Measurements from ENCODE around the gene AK2.

AK2 gene

GRCh38 chr1:33043267-33044092 lies 6.8 kb upstream of the AK2 start:
- no peak overlapping the region for H3K23ac ChIP-seq (ENCODE audit: low read length)
- no peaks in the 10 kb centered on the region for H3K27me3 ChIP-seq (ENCODE audit: insufficient read depth, low read length)
- H3K9ac ChIP-seq (ENCODE audit: low read length), result no peak overlapping the region
- H3K4ac ChIP-seq (ENCODE audit: low read depth, low read length), result no peak overlapping the region
- H2BK12ac ChIP-seq (ENCODE audit: low read length), result no peak overlapping the region
- H2BK120ac ChIP-seq (ENCODE audit: insufficient read depth, low read length, poor library complexity), result no peak overlapping the region
- no peak overlapping the region for H2AFZ ChIP-seq (ENCODE audit: insufficient read depth, low read length, poor library complexity)
- no peaks in the 10 kb centered on the region for H3K79me2 ChIP-seq (ENCODE audit: control insufficient read depth, insufficient read depth, low read length, poor library complexity)
- no peak overlapping the region for H3K14ac ChIP-seq (ENCODE audit: low read length)
- H3K4me1 ChIP-seq (ENCODE audit: control insufficient read depth in 1 of 2, insufficient read depth in 2 of 2, low read length in 2 of 2), result peaks cover 2 to 3% of the 10 kb centered on the region in 2 experiments
- H2BK5ac ChIP-seq (ENCODE audit: low read depth, low read length, poor library complexity), result no peak overlapping the region
- no peak overlapping the region for H3K18ac ChIP-seq (ENCODE audit: low read length)
- no peaks in the 10 kb centered on the region for H3K79me1 ChIP-seq (ENCODE audit: low read length)
- DNase-seq, result no peak
- no peak overlapping the region for H4K91ac ChIP-seq (ENCODE audit: low read depth, low read length)
- no peak overlapping the region for H4K12ac ChIP-seq (ENCODE audit: low read depth, low read length)
- H3K9me3 ChIP-seq (ENCODE audit: insufficient read depth, low read depth, low read length), result no peaks in the 10 kb centered on the region
- H4K8ac ChIP-seq (ENCODE audit: low read depth, low read length), result no peak overlapping the region
- H3K4me3 ChIP-seq (ENCODE audit: low read depth, low read length), result no peak overlapping the region
- no peaks in the 10 kb centered on the region for H3K36me3 ChIP-seq (ENCODE audit: control insufficient read depth in 1 of 2, insufficient read depth in 2 of 2, low read length in 2 of 2)
- no peak overlapping the region for H3K27ac ChIP-seq (ENCODE audit: low read depth, low read length)
- no CpG with 5 or more reads among the region's 8 CpGs for WGBS (ENCODE audit: extremely low coverage, insufficient coverage, insufficient read length)
- H2AK5ac ChIP-seq (ENCODE audit: low read length), result no peak overlapping the region
- no peak overlapping the region for H3K4me2 ChIP-seq (ENCODE audit: low read length)

- Histone ChIP-seq H3K9me3 (ENCODE audit: insufficient read depth, low read depth, low read length) (no peaks in the 10 kb centered on the region), H3K14ac (ENCODE audit: low read length) (no peak overlapping the region), H3K4me1 (ENCODE audit: control insufficient read depth in 1 of 2, insufficient read depth in 2 of 2, low read length in 2 of 2) (no peaks in the 10 kb centered on the region), H3K79me2 (ENCODE audit: control insufficient read depth, insufficient read depth, low read length, poor library complexity) (no peaks in the 10 kb centered on the region), H3K23ac (ENCODE audit: low read length) (no peak overlapping the region), H3K27ac (ENCODE audit: low read depth, low read length) (no peak overlapping the region), H3K18ac (ENCODE audit: low read length) (no peak overlapping the region), H3K79me1 (ENCODE audit: low read length) (no peaks in the 10 kb centered on the region), H3K9ac (ENCODE audit: low read length) (no peak overlapping the region), H2BK12ac (ENCODE audit: low read length) (no peak overlapping the region), H3K27me3 (ENCODE audit: insufficient read depth, low read length) (no peaks in the 10 kb centered on the region), H2BK120ac (ENCODE audit: insufficient read depth, low read length, poor library complexity) (no peak overlapping the region), H4K12ac (ENCODE audit: low read depth, low read length) (no peak overlapping the region), H3K4me2 (ENCODE audit: low read length) (no peak overlapping the region), H3K4ac (ENCODE audit: low read depth, low read length) (no peak overlapping the region), H4K91ac (ENCODE audit: low read depth, low read length) (no peak overlapping the region), H2AK5ac (ENCODE audit: low read length) (no peak overlapping the region), H2AFZ (ENCODE audit: insufficient read depth, low read length, poor library complexity) (no peak overlapping the region), H3K36me3 (ENCODE audit: control insufficient read depth in 1 of 2, insufficient read depth in 2 of 2, low read length in 2 of 2) (no peaks in the 10 kb centered on the region), H3K4me3 (ENCODE audit: low read depth, low read length) (no peak overlapping the region), H2BK5ac (ENCODE audit: low read depth, low read length, poor library complexity) (no peak overlapping the region), H4K8ac (ENCODE audit: low read depth, low read length) (no peak overlapping the region)
- DNase-seq, result no peak
- WGBS (ENCODE audit: extremely low coverage, insufficient coverage, insufficient read length), result no CpG with 5 or more reads among the region's 1 CpG
Measured at GRCh38 chr1:33042831-33043230, 6.1 kb upstream of the AK2 start.

GRCh38 chr1:33041026-33041425 lies 4.3 kb upstream of the AK2 start:
- H4K91ac ChIP-seq (ENCODE audit: low read depth, low read length), result no peak overlapping the region
- no CpG with 5 or more reads among the region's 1 CpG for WGBS (ENCODE audit: extremely low coverage, insufficient coverage, insufficient read length)
- no peak overlapping the region for H2BK12ac ChIP-seq (ENCODE audit: low read length)
- no peak overlapping the region for H2AK5ac ChIP-seq (ENCODE audit: low read length)
- no peak overlapping the region for H2AFZ ChIP-seq (ENCODE audit: insufficient read depth, low read length, poor library complexity)
- no peak overlapping the region for H2BK5ac ChIP-seq (ENCODE audit: low read depth, low read length, poor library complexity)
- peaks cover 1 to 2% of the 10 kb centered on the region in 2 experiments for H3K4me1 ChIP-seq (ENCODE audit: control insufficient read depth in 1 of 2, insufficient read depth in 2 of 2, low read length in 2 of 2)
- no peak overlapping the region for H3K27ac ChIP-seq (ENCODE audit: low read depth, low read length)
- H3K18ac ChIP-seq (ENCODE audit: low read length), result no peak overlapping the region
- H4K8ac ChIP-seq (ENCODE audit: low read depth, low read length), result no peak overlapping the region
- no peaks in the 10 kb centered on the region for H3K9me3 ChIP-seq (ENCODE audit: insufficient read depth, low read depth, low read length)
- no peaks in the 10 kb centered on the region for H3K36me3 ChIP-seq (ENCODE audit: control insufficient read depth in 1 of 2, insufficient read depth in 2 of 2, low read length in 2 of 2)
- peaks cover 5% of the 10 kb centered on the region for H3K79me1 ChIP-seq (ENCODE audit: low read length)
- no peak overlapping the region for H3K23ac ChIP-seq (ENCODE audit: low read length)
- H2BK120ac ChIP-seq (ENCODE audit: insufficient read depth, low read length, poor library complexity), result no peak overlapping the region
- H3K4ac ChIP-seq (ENCODE audit: low read depth, low read length), result no peak overlapping the region
- no peak overlapping the region for H3K14ac ChIP-seq (ENCODE audit: low read length)
- H3K27me3 ChIP-seq (ENCODE audit: insufficient read depth, low read length), result no peaks in the 10 kb centered on the region
- H3K79me2 ChIP-seq (ENCODE audit: control insufficient read depth, insufficient read depth, low read length, poor library complexity), result peaks cover 3% of the 10 kb centered on the region
- H3K4me3 ChIP-seq (ENCODE audit: low read depth, low read length), result no peak overlapping the region
- no peak overlapping the region for H3K9ac ChIP-seq (ENCODE audit: low read length)
- no peak overlapping the region for H3K4me2 ChIP-seq (ENCODE audit: low read length)
- no peak overlapping the region for H4K12ac ChIP-seq (ENCODE audit: low read depth, low read length)
- DNase-seq, result no peak

GRCh38 chr1:33039840-33040239 lies 3.2 kb upstream of the AK2 start:
- no peak overlapping the region for H2BK120ac ChIP-seq (ENCODE audit: insufficient read depth, low read length, poor library complexity)
- peaks cover 3% of the 10 kb centered on the region for H3K79me2 ChIP-seq (ENCODE audit: control insufficient read depth, insufficient read depth, low read length, poor library complexity)
- no peak for DNase-seq
- no peaks in the 10 kb centered on the region for H3K9me3 ChIP-seq (ENCODE audit: insufficient read depth, low read depth, low read length)
- no peak overlapping the region for H4K8ac ChIP-seq (ENCODE audit: low read depth, low read length)
- H3K79me1 ChIP-seq (ENCODE audit: low read length), result peaks cover 6% of the 10 kb centered on the region
- no peak overlapping the region for H3K9ac ChIP-seq (ENCODE audit: low read length)
- H2BK12ac ChIP-seq (ENCODE audit: low read length), result no peak overlapping the region
- H3K18ac ChIP-seq (ENCODE audit: low read length), result no peak overlapping the region
- H2AFZ ChIP-seq (ENCODE audit: insufficient read depth, low read length, poor library complexity), result no peak overlapping the region
- peaks cover 7 to 9% of the 10 kb centered on the region in 2 experiments for H3K4me1 ChIP-seq (ENCODE audit: control insufficient read depth in 1 of 2, insufficient read depth in 2 of 2, low read length in 2 of 2)
- H3K14ac ChIP-seq (ENCODE audit: low read length), result no peak overlapping the region
- no peak overlapping the region for H2AK5ac ChIP-seq (ENCODE audit: low read length)
- no CpG with 5 or more reads among the region's 8 CpGs for WGBS (ENCODE audit: extremely low coverage, insufficient coverage, insufficient read length)
- no peak overlapping the region for H4K91ac ChIP-seq (ENCODE audit: low read depth, low read length)
- no peaks in the 10 kb centered on the region for H3K27me3 ChIP-seq (ENCODE audit: insufficient read depth, low read length)
- H3K36me3 ChIP-seq (ENCODE audit: control insufficient read depth in 1 of 2, insufficient read depth in 2 of 2, low read length in 2 of 2), result no peaks in the 10 kb centered on the region
- H3K4me2 ChIP-seq (ENCODE audit: low read length), result no peak overlapping the region
- no peak overlapping the region for H3K4ac ChIP-seq (ENCODE audit: low read depth, low read length)
- no peak overlapping the region for H3K23ac ChIP-seq (ENCODE audit: low read length)
- no peak overlapping the region for H3K27ac ChIP-seq (ENCODE audit: low read depth, low read length)
- H2BK5ac ChIP-seq (ENCODE audit: low read depth, low read length, poor library complexity), result no peak overlapping the region
- H4K12ac ChIP-seq (ENCODE audit: low read depth, low read length), result no peak overlapping the region
- no peak overlapping the region for H3K4me3 ChIP-seq (ENCODE audit: low read depth, low read length)

Measured in trophoblast cell (in vitro differentiated cells and primary cell).